Measurements from ENCODE around the gene JDP2.
"Not testable (repeated sequence)": the region's sequence is repeated elsewhere in the genome, so short reads cannot be mapped to it uniquely, and the experiment has no call there.

Gene JDP2

GRCh38 chr14:75427482-75428229, at the start of gene JDP2:
TSS of gene JDP2 (plus strand) at chr14:75428022. CDS start at chr14:75437921, 9,899 bp downstream.
- DNase-seq: peak; percentile 71

GRCh38 chr14:75379246-75379929, 48.4 kb upstream of the JDP2 start:
- DNase-seq: no peak

- DNase-seq: no peak
Observed at GRCh38 chr14:75379930-75380270, 47.9 kb upstream of the JDP2 start.

- DNase-seq: no peak
Observed at GRCh38 chr14:75380656-75381055, 47.2 kb upstream of the JDP2 start.

- no peak for DNase-seq
Observed at GRCh38 chr14:75381642-75382041, 46.2 kb upstream of the JDP2 start.

- DNase-seq: not testable (repeated sequence)
Observed at GRCh38 chr14:75383219-75383618, 44.6 kb upstream of the JDP2 start.

- DNase-seq: no peak
Observed at GRCh38 chr14:75383721-75384120, 44.1 kb upstream of the JDP2 start.

- no peak for DNase-seq
Observed at GRCh38 chr14:75389679-75390078, 38.1 kb upstream of the JDP2 start.

- no peak for DNase-seq
Observed at GRCh38 chr14:75390183-75390582, 37.6 kb upstream of the JDP2 start.

GRCh38 chr14:75391953-75392352, 35.9 kb upstream of the JDP2 start:
- no peak for DNase-seq

- DNase-seq: no peak
Observed at GRCh38 chr14:75392686-75393641, 34.9 kb upstream of the JDP2 start.

GRCh38 chr14:75393794-75394193, 34.0 kb upstream of the JDP2 start:
- no peak for DNase-seq

- no peak for DNase-seq
Observed at GRCh38 chr14:75395862-75396261, 32.0 kb upstream of the JDP2 start.

GRCh38 chr14:75399321-75399720, 28.5 kb upstream of the JDP2 start:
- DNase-seq: no peak

- DNase-seq: peak; percentile 21
Observed at GRCh38 chr14:75399843-75400775, 27.7 kb upstream of the JDP2 start.

- no peak for DNase-seq
Observed at GRCh38 chr14:75401361-75401760, 26.5 kb upstream of the JDP2 start.

- DNase-seq: no peak
Observed at GRCh38 chr14:75402867-75403413, 24.9 kb upstream of the JDP2 start.

GRCh38 chr14:75404847-75405246, 23.0 kb upstream of the JDP2 start:
- DNase-seq: no peak

- DNase-seq: no peak
Observed at GRCh38 chr14:75406102-75406501, 21.7 kb upstream of the JDP2 start.

GRCh38 chr14:75406856-75407255, 21.0 kb upstream of the JDP2 start:
- DNase-seq: no peak

- DNase-seq: no peak
Observed at GRCh38 chr14:75409316-75410205, 18.3 kb upstream of the JDP2 start.

All from CD4-positive, alpha-beta T cell treated with Interleukin-15 for 1 hour (primary cell).